GM18909 (cell line): ENCODE data around the gene TRAF3IP1.
"Not testable (repeated sequence)": the region's sequence is repeated elsewhere in the genome, so short reads cannot be mapped to it uniquely, and the experiment has no call there.

ENCODE experiments used
- ATAC-seq: cut with Tn5 transposase; IDR thresholded peaks from one replicate; pipeline ENCODE4 v1.9.1; 2021; ENCODE audit warnings: mild to moderate bottlenecking; ENCODE audit not compliant: unreplicated experiment, poor library complexity

Gene TRAF3IP1

DNA sequence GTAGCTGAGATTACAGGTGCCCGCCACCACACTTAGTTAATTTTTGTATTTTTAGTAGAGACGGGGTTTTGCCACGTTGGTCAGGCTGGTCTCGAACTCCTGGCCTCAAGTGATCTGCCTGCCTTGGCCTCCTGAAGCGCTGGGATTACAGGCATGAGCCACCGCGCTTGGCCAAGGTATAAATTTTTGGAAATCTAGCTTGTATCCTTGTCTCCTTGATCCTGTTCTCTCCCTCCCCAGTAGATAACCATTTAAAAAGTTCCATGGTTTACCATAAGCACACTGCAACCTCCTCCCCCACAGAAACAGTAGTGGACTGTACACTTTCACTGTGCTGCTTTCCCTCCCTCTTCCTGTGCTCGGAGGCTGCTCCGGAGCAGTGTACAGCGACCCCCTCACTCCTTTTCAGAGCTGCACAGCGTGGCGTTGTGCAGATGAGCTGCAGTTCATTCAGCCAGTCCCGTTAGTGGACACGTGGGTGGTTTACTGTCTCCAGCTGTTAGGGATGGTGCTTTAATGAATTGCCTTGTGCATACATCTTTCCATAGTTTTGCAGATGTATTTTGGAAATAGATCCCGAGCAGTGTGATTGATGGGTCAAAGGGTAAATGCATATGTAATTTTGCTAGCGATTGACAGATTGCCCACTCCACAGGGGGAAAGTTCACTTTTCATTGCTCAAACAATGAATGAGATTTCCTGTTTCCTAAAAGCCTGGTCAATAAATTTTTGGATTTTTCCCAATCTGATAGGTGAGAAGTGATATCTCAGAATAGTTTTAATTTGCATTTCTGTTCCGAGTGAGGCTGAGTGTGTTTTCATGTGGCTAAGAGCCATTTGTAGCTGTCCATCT, 121.2 kb downstream of the TRAF3IP1 start:
- no peak for ATAC-seq

GRCh38 chr2:238442257-238442656, 121.9 kb downstream of the TRAF3IP1 start:
- not testable (repeated sequence) for ATAC-seq

- ATAC-seq = no peak
Observed at GRCh38 chr2:238444242-238444641, 123.9 kb downstream of the TRAF3IP1 start.

GRCh38 chr2:238445409-238446190, 125.3 kb downstream of the TRAF3IP1 start:
- ATAC-seq = no peak

DNA sequence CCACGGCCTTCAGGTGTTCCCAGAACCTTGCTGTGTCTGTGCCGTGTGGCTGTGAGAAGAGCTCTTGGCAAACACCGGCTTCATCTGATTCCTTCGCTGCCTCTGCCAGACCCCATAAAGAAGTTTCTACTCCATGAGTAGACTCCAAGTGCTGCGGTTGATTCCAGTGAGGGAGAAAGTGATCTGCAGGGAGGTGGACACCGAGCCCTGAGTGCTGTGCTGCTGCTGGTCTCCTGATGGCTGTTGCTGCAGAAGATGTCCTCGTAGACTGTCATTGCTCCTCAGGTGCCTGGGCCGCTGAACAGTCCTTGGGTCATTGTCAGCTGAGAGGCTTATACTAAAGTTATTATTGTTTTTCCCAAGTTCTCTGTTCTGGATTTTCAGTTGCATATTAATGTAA, 126.1 kb downstream of the TRAF3IP1 start:
- ATAC-seq = no peak

GRCh38 chr2:238448031-238448955, 128.0 kb downstream of the TRAF3IP1 start:
- no peak for ATAC-seq

DNA sequence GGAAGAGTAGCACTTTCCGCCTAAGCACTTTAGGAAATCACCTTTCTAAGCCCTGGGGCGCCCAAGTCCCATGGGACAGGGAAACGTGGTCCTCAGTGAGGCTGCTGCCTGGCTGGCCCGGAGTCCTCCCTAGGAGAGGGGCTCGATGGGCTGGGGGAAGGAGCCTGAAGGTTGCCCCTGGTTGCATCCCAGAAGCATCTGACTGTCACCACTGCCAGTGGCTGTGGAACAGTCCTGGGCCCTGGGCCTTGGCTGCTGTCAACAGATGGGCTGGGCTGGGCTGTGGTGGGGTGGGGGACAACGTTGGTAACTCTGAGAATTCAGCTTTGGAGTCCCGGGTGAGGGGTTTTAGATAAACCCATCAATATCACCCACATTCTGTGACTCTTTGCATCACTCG, 128.9 kb downstream of the TRAF3IP1 start:
- ATAC-seq = no peak

DNA sequence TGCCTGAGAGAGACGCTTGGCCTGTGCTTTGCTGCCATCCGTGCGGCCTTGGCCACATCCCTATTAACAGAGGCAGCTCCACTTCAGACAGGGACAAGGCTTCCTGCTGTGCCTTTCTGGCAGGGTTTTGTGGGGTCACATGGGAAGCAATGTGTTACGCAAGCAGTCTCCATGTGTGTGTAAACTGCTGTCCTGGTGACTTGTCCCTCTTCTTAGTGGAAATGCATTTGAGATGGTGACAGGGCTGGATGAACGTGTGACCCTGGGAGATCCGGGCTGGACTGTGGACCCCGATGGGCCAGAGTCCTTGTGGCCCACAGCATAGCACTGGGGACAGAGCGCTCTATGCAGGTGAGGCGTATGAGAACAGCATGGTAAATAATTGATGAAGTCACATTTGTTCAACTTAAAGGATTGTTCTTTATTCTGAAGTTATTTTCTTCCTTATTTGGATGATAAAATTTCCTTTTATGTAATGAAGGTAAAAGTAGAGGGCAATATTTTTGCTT, 129.6 kb downstream of the TRAF3IP1 start:
- no peak for ATAC-seq

GRCh38 chr2:238450440-238450861, 130.1 kb downstream of the TRAF3IP1 start:
- no peak for ATAC-seq
